Measurements from ENCODE around the gene PLA2G6.

Gene PLA2G6

DNA sequence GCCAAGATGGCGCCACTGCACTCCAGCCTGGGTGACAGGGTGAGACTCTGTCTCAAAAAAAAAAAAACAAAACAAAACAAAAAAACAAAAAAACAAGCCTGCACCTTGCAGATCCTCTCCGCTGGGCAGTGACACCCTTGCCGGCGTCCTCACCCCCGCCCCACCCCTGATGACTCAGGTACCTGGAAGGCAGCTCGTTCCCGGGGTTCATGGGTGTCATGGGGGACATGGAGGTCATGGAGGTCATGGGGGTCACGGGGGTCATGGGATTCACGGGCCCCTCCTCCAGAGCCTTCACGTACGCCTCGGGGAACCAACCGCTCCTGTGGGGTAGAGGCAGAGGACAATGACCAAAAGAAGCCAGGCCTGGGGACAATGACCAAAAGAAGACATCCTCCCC lies 94.7 kb downstream of the PLA2G6 start:
- Histone ChIP-seq H3K27ac (ENCODE audit: extremely low read depth, low read depth, low read length) (no peak overlapping the region), H3K4me3 (ENCODE audit: low read depth, low read length) (no peak overlapping the region), H3K4me1 (ENCODE audit: control insufficient read depth, insufficient read depth, low read length) (no peaks in the 10 kb centered on the region), H3K9me3 (ENCODE audit: control insufficient read depth, insufficient read depth, low read depth, low read length) (no peaks in the 10 kb centered on the region), H3K36me3 (ENCODE audit: control insufficient read depth in 2 of 2, insufficient read depth in 1 of 2, low read length in 2 of 2) (peaks cover 0 to 9% of the 10 kb centered on the region in 2 experiments; a peak in 2 of 3 replicates)
- no peak for TF ChIP-seq ZNF629 (tag by site-specific recombination; IDR thresholded peaks at IDR 0.05)
- peak; percentile 79 for TF ChIP-seq BCL11A (tag by site-specific recombination; IDR thresholded peaks at IDR 0.05; ENCODE audit: low read depth)
- peak; percentile 82; the same call in 1 of the 2 replicates for TF ChIP-seq BCL11B (tag by site-specific recombination; IDR thresholded peaks at IDR 0.05; ENCODE audit: low read depth)
- TF ChIP-seq ZBTB7A (tag by site-specific recombination; IDR thresholded peaks at IDR 0.05; ENCODE audit: low read depth) = peak; percentile 55; the same call in 1 of the 2 replicates
- ChIA-PET POLR2A (no interaction called here), CTCF (no interaction called here)

DNA sequence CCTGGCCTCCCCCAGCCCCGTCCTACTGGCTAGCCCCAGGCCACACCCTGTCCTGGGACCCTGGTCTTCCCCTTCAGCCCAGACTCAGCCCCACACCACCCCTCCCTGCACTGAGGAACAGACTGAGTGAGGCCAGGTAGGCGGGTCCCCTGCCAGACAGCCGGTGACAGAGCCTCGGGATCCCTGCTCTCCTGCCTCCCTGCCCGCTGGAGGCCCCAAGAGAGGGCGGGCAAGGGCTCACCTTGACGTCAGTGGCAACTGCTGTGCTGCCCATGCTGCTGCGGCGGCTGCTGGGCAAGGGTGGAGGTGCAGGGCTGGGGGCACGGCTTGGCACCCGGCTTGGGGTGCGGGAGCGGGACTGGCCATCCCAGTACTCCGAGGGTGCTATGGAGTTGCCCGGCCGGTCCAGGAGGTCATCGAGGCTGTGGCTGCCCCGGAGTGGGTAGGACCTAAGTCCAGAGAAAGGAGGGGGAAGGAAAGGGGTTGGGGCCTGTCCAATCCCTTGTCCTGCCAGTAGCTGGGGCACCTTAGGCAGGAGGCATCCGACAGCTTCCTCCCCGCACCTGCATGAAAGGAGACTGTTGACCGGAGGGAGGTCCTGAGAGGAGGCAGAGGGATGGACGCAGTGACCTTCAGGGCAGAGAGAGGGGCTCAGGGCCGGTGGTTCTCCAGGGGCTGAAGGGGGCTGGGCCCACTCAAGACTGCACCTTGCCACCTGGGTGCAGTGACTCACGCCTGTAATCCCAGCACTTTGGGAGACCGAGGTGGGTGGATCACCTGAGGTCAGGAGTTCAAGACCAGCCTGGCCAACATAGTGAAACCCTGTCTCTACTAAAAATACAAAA lies 95.4 kb downstream of the PLA2G6 start:
- Histone ChIP-seq H3K4me3 (ENCODE audit: low read depth, low read length) (no peak overlapping the region), H3K4me1 (ENCODE audit: control insufficient read depth, insufficient read depth, low read length) (no peaks in the 10 kb centered on the region), H3K9me3 (ENCODE audit: control insufficient read depth, insufficient read depth, low read depth, low read length) (no peaks in the 10 kb centered on the region), H3K27ac (ENCODE audit: extremely low read depth, low read depth, low read length) (no peak overlapping the region), H3K36me3 (ENCODE audit: control insufficient read depth in 2 of 2, insufficient read depth in 1 of 2, low read length in 2 of 2) (peaks cover 0 to 9% of the 10 kb centered on the region in 2 experiments; a peak in 2 of 3 replicates)
- ChIA-PET CTCF (interaction anchor here (1.4 kb wide), 1 partner anchor 34 kb away, joined by 3 read pairs; no protein-coding TSS in a partner anchor), POLR2A (interaction anchor here (0.5 to 0.6 kb wide), 2 partner anchors 14 to 389 kb away, joined by 3 to 4 read pairs; no protein-coding TSS in a partner anchor)
- TF ChIP-seq SP2 (tag by site-specific recombination; IDR thresholded peaks at IDR 0.05) = 0 out of 2 replicates have a peak, but pooled peaks have one; percentile 12
- TF ChIP-seq SCRT2 (tag by site-specific recombination; IDR thresholded peaks at IDR 0.05) = no peak

DNA sequence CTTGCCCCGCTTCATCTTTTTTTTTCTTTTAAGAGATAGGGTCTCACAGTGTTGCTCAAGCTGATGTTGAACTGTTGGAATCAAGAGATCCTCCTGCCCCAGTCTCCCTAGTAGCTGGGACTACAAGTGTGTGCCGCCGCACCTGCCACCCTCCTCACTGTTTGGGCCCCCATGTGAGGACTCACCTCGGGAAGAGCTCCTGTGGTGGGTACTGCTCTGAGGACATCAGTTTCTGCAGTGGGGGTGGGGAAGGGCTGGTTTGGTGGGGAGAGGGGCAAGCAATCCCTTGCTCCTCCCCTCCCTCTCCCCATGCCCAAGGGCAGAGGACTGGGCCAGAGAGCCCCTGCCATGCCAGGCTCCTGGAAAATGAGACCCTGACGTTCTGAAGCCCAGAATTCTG lies 96.1 kb downstream of the PLA2G6 start:
- H3K9me3 ChIP-seq (ENCODE audit: control insufficient read depth, insufficient read depth, low read depth, low read length) = no peaks in the 10 kb centered on the region
- TF ChIP-seq, protein P1, sequence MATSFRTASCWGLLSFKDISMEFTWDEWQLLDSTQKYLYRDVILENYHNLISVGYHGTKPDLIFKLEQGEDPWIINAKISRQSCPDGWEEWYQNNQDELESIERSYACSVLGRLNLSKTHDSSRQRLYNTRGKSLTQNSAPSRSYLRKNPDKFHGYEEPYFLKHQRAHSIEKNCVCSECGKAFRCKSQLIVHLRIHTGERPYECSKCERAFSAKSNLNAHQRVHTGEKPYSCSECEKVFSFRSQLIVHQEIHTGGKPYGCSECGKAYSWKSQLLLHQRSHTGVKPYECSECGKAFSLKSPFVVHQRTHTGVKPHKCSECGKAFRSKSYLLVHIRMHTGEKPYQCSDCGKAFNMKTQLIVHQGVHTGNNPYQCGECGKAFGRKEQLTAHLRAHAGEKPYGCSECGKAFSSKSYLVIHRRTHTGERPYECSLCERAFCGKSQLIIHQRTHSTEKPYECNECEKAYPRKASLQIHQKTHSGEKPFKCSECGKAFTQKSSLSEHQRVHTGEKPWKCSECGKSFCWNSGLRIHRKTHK (tag by site-specific recombination; IDR thresholded peaks at IDR 0.05) = no peak
- no peak for TF ChIP-seq ZNF600 (tag by site-specific recombination; IDR thresholded peaks at IDR 0.05)
- H3K4me1 ChIP-seq (ENCODE audit: control insufficient read depth, insufficient read depth, low read length) = no peaks in the 10 kb centered on the region
- CTCF ChIA-PET = interaction anchor here (0.6 to 1.4 kb wide), 2 partner anchors 34 to 268 kb away, joined by 3 to 4 read pairs; no protein-coding TSS in a partner anchor
- H3K27ac ChIP-seq (ENCODE audit: extremely low read depth, low read depth, low read length) = no peak overlapping the region
- H3K4me3 ChIP-seq (ENCODE audit: low read depth, low read length) = no peak overlapping the region
- POLR2A ChIA-PET = interaction anchor here (0.6 kb wide), 1 partner anchor 390 kb away, joined by 3 read pairs; no protein-coding TSS in a partner anchor
- peaks cover 0 to 14% of the 10 kb centered on the region in 2 experiments; a peak in 2 of 3 replicates for H3K36me3 ChIP-seq (ENCODE audit: control insufficient read depth in 2 of 2, insufficient read depth in 1 of 2, low read length in 2 of 2)

DNA sequence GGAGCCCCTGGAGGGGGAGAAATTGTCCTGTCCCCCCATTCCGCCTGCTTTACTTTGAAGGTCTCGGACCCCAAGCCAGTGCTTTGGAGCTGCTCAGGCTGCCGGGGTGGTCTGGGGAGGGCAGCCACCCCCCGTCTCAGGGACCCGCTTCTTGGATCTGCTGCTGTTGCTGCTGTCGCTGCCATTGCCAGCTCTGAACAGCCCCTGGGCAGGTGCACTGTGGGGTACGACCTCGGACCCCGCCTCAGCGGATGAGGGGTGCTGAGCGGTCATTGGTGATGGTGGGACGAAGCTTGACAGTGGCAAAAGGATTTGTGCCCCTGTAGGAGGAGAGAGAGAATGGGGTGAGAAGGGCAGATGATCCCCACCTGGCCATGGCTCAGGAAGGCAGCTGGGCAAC lies 96.6 kb downstream of the PLA2G6 start:
- H3K9me3 ChIP-seq (ENCODE audit: control insufficient read depth, insufficient read depth, low read depth, low read length) = no peaks in the 10 kb centered on the region
- CTCF ChIA-PET = interaction anchor here (0.6 to 1.4 kb wide), 2 partner anchors 33 to 268 kb away, joined by 3 to 4 read pairs; no protein-coding TSS in a partner anchor
- POLR2A ChIA-PET = interaction anchor here (0.5 kb wide), 1 partner anchor 411 kb away, joined by 3 read pairs; no protein-coding TSS in a partner anchor
- peaks cover 0 to 19% of the 10 kb centered on the region in 2 experiments; a peak in 2 of 3 replicates for H3K36me3 ChIP-seq (ENCODE audit: control insufficient read depth in 2 of 2, insufficient read depth in 1 of 2, low read length in 2 of 2)
- TF ChIP-seq ZNF2 (tag by site-specific recombination; IDR thresholded peaks at IDR 0.05) (no peak), ZNF114 (tag by site-specific recombination; IDR thresholded peaks at IDR 0.05) (no peak), ZBTB1 (tag by site-specific recombination; IDR thresholded peaks at IDR 0.05) (no peak), ZSCAN16 (tag by site-specific recombination; IDR thresholded peaks at IDR 0.05) (no peak), ZNF544 (tag by site-specific recombination; IDR thresholded peaks at IDR 0.05) (no peak), ZNF24 (tag by site-specific recombination; IDR thresholded peaks at IDR 0.05) (no peak), ZNF184 (tag by site-specific recombination; IDR thresholded peaks at IDR 0.05) (no peak)
- TF ChIP-seq, protein P2, sequence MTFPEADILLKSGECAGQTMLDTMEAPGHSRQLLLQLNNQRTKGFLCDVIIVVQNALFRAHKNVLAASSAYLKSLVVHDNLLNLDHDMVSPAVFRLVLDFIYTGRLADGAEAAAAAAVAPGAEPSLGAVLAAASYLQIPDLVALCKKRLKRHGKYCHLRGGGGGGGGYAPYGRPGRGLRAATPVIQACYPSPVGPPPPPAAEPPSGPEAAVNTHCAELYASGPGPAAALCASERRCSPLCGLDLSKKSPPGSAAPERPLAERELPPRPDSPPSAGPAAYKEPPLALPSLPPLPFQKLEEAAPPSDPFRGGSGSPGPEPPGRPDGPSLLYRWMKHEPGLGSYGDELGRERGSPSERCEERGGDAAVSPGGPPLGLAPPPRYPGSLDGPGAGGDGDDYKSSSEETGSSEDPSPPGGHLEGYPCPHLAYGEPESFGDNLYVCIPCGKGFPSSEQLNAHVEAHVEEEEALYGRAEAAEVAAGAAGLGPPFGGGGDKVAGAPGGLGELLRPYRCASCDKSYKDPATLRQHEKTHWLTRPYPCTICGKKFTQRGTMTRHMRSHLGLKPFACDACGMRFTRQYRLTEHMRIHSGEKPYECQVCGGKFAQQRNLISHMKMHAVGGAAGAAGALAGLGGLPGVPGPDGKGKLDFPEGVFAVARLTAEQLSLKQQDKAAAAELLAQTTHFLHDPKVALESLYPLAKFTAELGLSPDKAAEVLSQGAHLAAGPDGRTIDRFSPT (tag by site-specific recombination; IDR thresholded peaks at IDR 0.05) = no peak
- H3K4me1 ChIP-seq (ENCODE audit: control insufficient read depth, insufficient read depth, low read length) = no peaks in the 10 kb centered on the region
- no peak overlapping the region for H3K4me3 ChIP-seq (ENCODE audit: low read depth, low read length)
- H3K27ac ChIP-seq (ENCODE audit: extremely low read depth, low read depth, low read length) = no peak overlapping the region
